COR-L47 (cell line): ENCODE results near the gene CCNI2.
A peak's percentile ranks its signal among the peaks of the same experiment; 100 is the strongest.

Experiments
- DNase-seq: peaks from one replicate; lab custom pipeline; 2025; lab: John Stamatoyannopoulos, UW

The CCNI2 gene

GRCh38 chr5:132746954-132747615 lies at the start of gene CCNI2:
TSS of gene CCNI2 (plus strand) at chr5:132747426. CDS start at chr5:132747496, 70 bp downstream.
- peak; percentile 27 for DNase-seq

GRCh38 chr5:132704875-132705274 lies 42.4 kb upstream of the CCNI2 start:
- no peak for DNase-seq

GRCh38 chr5:132708645-132709044 lies 38.6 kb upstream of the CCNI2 start:
- no peak for DNase-seq

- no peak for DNase-seq
Measured at GRCh38 chr5:132714456-132715307, 32.5 kb upstream of the CCNI2 start.

- DNase-seq: no peak
Measured at GRCh38 chr5:132718544-132719312, 28.5 kb upstream of the CCNI2 start.

- DNase-seq: no peak
Measured at GRCh38 chr5:132725745-132726144, 21.5 kb upstream of the CCNI2 start.

- no peak for DNase-seq
Measured at GRCh38 chr5:132729896-132730295, 17.3 kb upstream of the CCNI2 start.

- DNase-seq: no peak
Measured at GRCh38 chr5:132733499-132734148, 13.6 kb upstream of the CCNI2 start.

GRCh38 chr5:132734687-132735086 lies 12.5 kb upstream of the CCNI2 start:
- no peak for DNase-seq

GRCh38 chr5:132736853-132737833 lies 10.1 kb upstream of the CCNI2 start, which contains the start of gene KIF3A:
TSS of gene KIF3A (minus strand) at chr5:132737546. CDS start at chr5:132737419, 127 bp downstream.
- peak; percentile 97 for DNase-seq

GRCh38 chr5:132737982-132738681 lies 9.1 kb upstream of the CCNI2 start:
- DNase-seq: no peak

- DNase-seq: no peak
Measured at GRCh38 chr5:132739232-132739631, 8.0 kb upstream of the CCNI2 start.

- DNase-seq: no peak
Measured at GRCh38 chr5:132742158-132742557, 5.1 kb upstream of the CCNI2 start.

- DNase-seq: no peak
Measured at GRCh38 chr5:132742626-132743025, 4.6 kb upstream of the CCNI2 start.

- DNase-seq: no peak
Measured at GRCh38 chr5:132744659-132745058, 2.6 kb upstream of the CCNI2 start.

GRCh38 chr5:132746592-132746953 lies 653 bp upstream of the CCNI2 start:
- DNase-seq: no peak

- no peak for DNase-seq
Measured at GRCh38 chr5:132747616-132748440, 602 bp downstream of the CCNI2 start.

GRCh38 chr5:132748522-132749000 lies 1.3 kb downstream of the CCNI2 start:
- DNase-seq: no peak

- DNase-seq: no peak
Measured at GRCh38 chr5:132749506-132749905, 2.3 kb downstream of the CCNI2 start.
